PC-9 (cell line): ENCODE results near the gene PAK3. TPM values are rescaled to one million over a fixed set of nuclear protein-coding genes. Genes with fewer than 3 reads are reported as not detected.

Source experiments
- BruUV-seq: library from RNA; stranded (reverse); fragments of 400-500 nt; replicated peaks from 2 replicates; lab custom pipeline; 2021; lab: Mats Ljungman, UMichigan
- CTCF ChIA-PET: fragments of 300-600 bp; sonication (Branson Sonifier 250); formaldehyde crosslinking; loops from one replicate; lab custom pipeline; 2022; ENCODE audit warnings: antibody characterized with exemption; lab: Charles Lee
- POLR2A ChIA-PET: fragments of 300-600 bp; sonication (Branson Sonifier 250); formaldehyde crosslinking; loops from one replicate; lab custom pipeline; 2022; ENCODE audit warnings: antibody characterized with exemption; ENCODE audit not compliant: unreplicated experiment; lab: Charles Lee
- DNase-seq, 2 experiments: peaks; one replicate each; pipeline versions ENCODE4 v3.0.0 to v3.0.0-alpha.2; 2015 to 2022; ENCODE audit warnings: mixed read lengths in 1 of 2
- H2AFZ ChIP-seq: fragments of 200-600 bp; sonication (generic); 2 replicates; pipeline ENCODE4 v1.8.1; 2017; ENCODE audit warnings: antibody characterized with exemption
- H3F3A ChIP-seq: fragments of 200-600 bp; sonication (generic); 2 replicates; pipeline ENCODE4 v1.8.1; 2017; ENCODE audit warnings: antibody characterized with exemption, mild to moderate bottlenecking, low read depth; ENCODE audit not compliant: insufficient read depth
- H3K27ac ChIP-seq: fragments of 200-600 bp; sonication (generic); 2 replicates; pipeline ENCODE4 v1.6.1; 2016; ENCODE audit warnings: mixed run types
- H3K27me3 ChIP-seq: fragments of 200-600 bp; sonication (generic); 2 replicates; pipeline ENCODE4 v1.6.1; 2016; ENCODE audit warnings: low read depth, mixed run types; ENCODE audit not compliant: insufficient read depth
- H3K36me3 ChIP-seq: fragments of 200-600 bp; sonication (generic); 2 replicates; pipeline ENCODE4 v1.6.1; 2016; ENCODE audit warnings: low read depth, mixed run types
- H3K4me1 ChIP-seq: fragments of 200-600 bp; sonication (generic); replicated peaks from 2 replicates; pipeline ENCODE4 v1.6.1; 2016; ENCODE audit warnings: mixed run types; ENCODE audit not compliant: insufficient read depth
- H3K4me2 ChIP-seq: fragments of 200-600 bp; sonication (generic); 2 replicates; pipeline ENCODE4 v1.6.1; 2017; ENCODE audit warnings: mixed run types
- H3K4me3 ChIP-seq: fragments of 200-600 bp; sonication (generic); 2 replicates; pipeline ENCODE4 v1.6.1; 2016; ENCODE audit warnings: mixed run types
- H3K79me2 ChIP-seq: fragments of 200-600 bp; sonication (generic); 2 replicates; pipeline ENCODE4 v1.6.1; 2017; ENCODE audit warnings: low read depth, mixed run types
- H3K9me2 ChIP-seq: fragments of 200-600 bp; sonication (generic); 2 replicates; pipeline ENCODE4 v1.8.1; 2017; ENCODE audit warnings: mild to moderate bottlenecking; ENCODE audit not compliant: insufficient read depth
- H3K9me3 ChIP-seq: fragments of 200-600 bp; sonication (generic); 2 replicates; pipeline ENCODE4 v1.8.1; 2016; ENCODE audit warnings: low read depth; ENCODE audit not compliant: insufficient read depth
- H4K20me1 ChIP-seq: fragments of 200-600 bp; sonication (generic); 2 replicates; pipeline ENCODE4 v1.8.1; 2017; ENCODE audit not compliant: insufficient read depth
- CTCF ChIP-seq: fragments of 200-600 bp; sonication (generic); conservative IDR thresholded peaks from 2 replicates; pipeline ENCODE4 v1.6.1; 2017; ENCODE audit warnings: mixed run types, antibody characterized with exemption, mild to moderate bottlenecking, moderate library complexity
- EZH2 ChIP-seq: fragments of 200-600 bp; sonication (generic); IDR thresholded peaks from 2 replicates; pipeline ENCODE4 v1.8.0; 2017; ENCODE audit warnings: antibody characterized with exemption, low read depth
- intact Hi-C: fragments of 100-400 bp; cut with micrococcal nuclease; formaldehyde crosslinking; loops from one replicate; pipeline ENCODE4 v1.10.0; 2022; ENCODE audit not compliant: unreplicated experiment
- total RNA-seq: library from RNA; stranded (reverse); gene quantifications from 2 replicates; pipeline ENCODE4 v1.2.3, GENCODE V29; 2021

Gene PAK3
- total RNA-seq, 1 experiment from 2014 or later, result not detected

GRCh38 chrX:111129921-111130320 lies 33.9 kb downstream of the PAK3 start:
- H3K4me2 ChIP-seq, result no peak overlapping the region
- no peaks in the 10 kb centered on the region for H3K36me3 ChIP-seq
- no peaks in the 10 kb centered on the region for H3K27me3 ChIP-seq
- H4K20me1 ChIP-seq, result no peaks in the 10 kb centered on the region
- H2AFZ ChIP-seq, result no peak overlapping the region
- H3K9me3 ChIP-seq, result no peaks in the 10 kb centered on the region
- POLR2A ChIA-PET, result no interaction called here
- CTCF ChIA-PET, result no interaction called here
- no peaks in the 10 kb centered on the region for H3F3A ChIP-seq
- H3K79me2 ChIP-seq, result no peaks in the 10 kb centered on the region
- no TSS peak for BruUV-seq
- no peak for TF ChIP-seq CTCF
- TF ChIP-seq EZH2, result no peak
- intact Hi-C loops, result no loop called here
- no peaks in the 10 kb centered on the region for H3K4me1 ChIP-seq
- no peak for DNase-seq
- H3K4me3 ChIP-seq, result no peak overlapping the region
- H3K27ac ChIP-seq, result no peak overlapping the region
- no peaks in the 10 kb centered on the region; the same call in 1 of the 2 replicates for H3K9me2 ChIP-seq

GRCh38 chrX:111131572-111131971 lies 35.6 kb downstream of the PAK3 start:
- intact Hi-C loops, result no loop called here
- no peak for DNase-seq
- ChIA-PET POLR2A (no interaction called here), CTCF (no interaction called here)
- Histone ChIP-seq H3K4me3 (no peak overlapping the region), H3K79me2 (no peaks in the 10 kb centered on the region), H4K20me1 (no peaks in the 10 kb centered on the region), H3K4me2 (no peak overlapping the region), H3K27ac (no peak overlapping the region), H3F3A (no peaks in the 10 kb centered on the region), H2AFZ (no peak overlapping the region), H3K27me3 (no peaks in the 10 kb centered on the region), H3K9me3 (no peaks in the 10 kb centered on the region), H3K4me1 (no peaks in the 10 kb centered on the region), H3K36me3 (no peaks in the 10 kb centered on the region), H3K9me2 (no peaks in the 10 kb centered on the region; the same call in 1 of the 2 replicates)
- BruUV-seq, result no TSS peak
- TF ChIP-seq EZH2, result no peak
- TF ChIP-seq CTCF, result no peak

- CTCF ChIA-PET, result no interaction called here
- BruUV-seq, result no TSS peak
These were observed 37.4 kb downstream of the PAK3 start for GRCh38 chrX:111133389-111133788.

More at GRCh38 chrX:111133389-111133788, 37.4 kb downstream of the PAK3 start:
- Histone ChIP-seq H2AFZ (no peak overlapping the region), H3K27me3 (no peaks in the 10 kb centered on the region), H3F3A (no peaks in the 10 kb centered on the region), H3K79me2 (no peaks in the 10 kb centered on the region), H3K9me2 (no peaks in the 10 kb centered on the region; the same call in 1 of the 2 replicates), H3K4me3 (no peak overlapping the region), H3K9me3 (no peaks in the 10 kb centered on the region), H4K20me1 (no peaks in the 10 kb centered on the region), H3K4me1 (no peaks in the 10 kb centered on the region), H3K36me3 (no peaks in the 10 kb centered on the region), H3K27ac (no peak overlapping the region), H3K4me2 (no peak overlapping the region)
- POLR2A ChIA-PET, result no interaction called here
- no peak for TF ChIP-seq CTCF
- no peak for TF ChIP-seq EZH2
- DNase-seq, result no peak
- intact Hi-C loops, result no loop called here
